NCI-H187 treated with DMSO at 0.1 percent for 48 hours (cell line): ENCODE results near the gene LDB3.

Source experiments
- DNase-seq: peaks from one replicate; lab custom pipeline; 2025; lab: John Stamatoyannopoulos, UW

The LDB3 gene

GRCh38 chr10:86759073-86759672 is 90.9 kb downstream of the LDB3 start:
- DNase-seq: no peak

GRCh38 chr10:86763404-86763803 is 95.1 kb downstream of the LDB3 start:
- DNase-seq: no peak

- DNase-seq: no peak
These were observed 97.2 kb downstream of the LDB3 start for GRCh38 chr10:86765548-86765947.

- no peak for DNase-seq
These were observed 100.2 kb downstream of the LDB3 start for GRCh38 chr10:86768412-86769062.

GRCh38 chr10:86769991-86770390 is 101.7 kb downstream of the LDB3 start:
- DNase-seq: no peak

GRCh38 chr10:86770412-86770960 is 102.2 kb downstream of the LDB3 start:
- no peak for DNase-seq

- DNase-seq: no peak
These were observed 105.2 kb downstream of the LDB3 start for GRCh38 chr10:86773498-86773897.

GRCh38 chr10:86775056-86775869 is 107.0 kb downstream of the LDB3 start:
- DNase-seq: no peak

- no peak for DNase-seq
These were observed 107.5 kb downstream of the LDB3 start for GRCh38 chr10:86775870-86776180.

- DNase-seq: no peak
These were observed 111.1 kb downstream of the LDB3 start for GRCh38 chr10:86779220-86780017.

GRCh38 chr10:86782701-86783418 is 114.5 kb downstream of the LDB3 start:
- no peak for DNase-seq

GRCh38 chr10:86785037-86785436 is 116.7 kb downstream of the LDB3 start:
- no peak for DNase-seq
